B cell (primary cell): ENCODE measurements around the gene ANAPC15.

Experiments used
- CTCF ChIP-seq: fragments of 200-600 bp; IDR thresholded peaks from one replicate; pipeline ENCODE4 v1.8.0; 2022; ENCODE audit warnings: antibody characterized with exemption, mild to moderate bottlenecking
- EZH2 ChIP-seq: IDR thresholded peaks from 2 replicates; pipeline ENCODE4 v1.6.1; 2012; ENCODE audit warnings: borderline replicate concordance, low read depth, mild to moderate bottlenecking, moderate library complexity, low read length; ENCODE audit not compliant: insufficient read depth, poor library complexity, severe bottlenecking

DNA sequence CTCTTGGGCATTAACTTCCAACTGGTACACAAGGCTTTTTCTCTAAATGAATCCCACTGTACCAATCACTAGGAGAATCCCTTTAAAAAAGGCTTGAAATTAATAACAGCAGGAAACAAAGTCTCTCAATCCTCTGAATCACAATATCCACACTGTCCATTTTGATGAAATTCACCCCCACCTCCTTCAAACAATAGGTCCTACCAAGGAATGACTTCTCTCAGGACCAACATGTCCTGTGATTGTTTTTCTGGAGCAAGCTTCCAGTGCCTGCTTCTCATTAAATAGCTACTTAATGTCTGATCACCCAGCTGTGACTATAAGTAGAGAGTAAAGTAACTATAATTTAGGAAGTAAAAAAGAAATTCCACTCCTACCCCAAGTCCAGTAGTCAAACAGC, 45.2 kb downstream of the ANAPC15 start:
- TF ChIP-seq CTCF (no peak), EZH2 (no peak)
